Measurements from ENCODE around the gene NUP205.

Gene NUP205

DNA sequence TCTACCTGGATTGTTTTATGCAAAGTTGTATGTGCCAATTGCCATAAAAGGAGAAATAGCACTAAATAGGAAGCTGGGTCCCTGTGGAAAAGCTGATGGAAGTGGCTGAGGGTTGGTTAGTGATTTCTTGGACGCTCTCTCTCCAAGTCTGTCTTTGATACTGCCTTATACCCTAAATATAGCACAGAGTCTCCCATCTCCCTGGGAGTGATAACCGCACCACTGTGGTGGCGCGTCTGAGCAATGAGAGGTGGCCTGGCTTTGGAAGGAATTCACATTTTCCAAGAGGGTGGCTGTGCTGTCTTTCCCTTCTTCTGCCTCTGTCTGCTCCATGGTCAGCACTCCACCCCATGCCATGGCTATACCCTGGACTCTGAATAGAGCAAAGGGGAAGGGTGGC, 135.8 kb downstream of the NUP205 start:
- H3K36me3 ChIP-seq (ENCODE audit: control insufficient read depth in 2 of 2, insufficient read depth in 2 of 2, low read length in 2 of 2): peaks cover 2% of the 10 kb centered on the region in 2 donors
- H3K27me3 ChIP-seq (ENCODE audit: control insufficient read depth in 2 of 2, insufficient read depth in 2 of 2, low read length in 2 of 2): no peaks in the 10 kb centered on the region
- H3K9ac ChIP-seq (ENCODE audit: low read depth in 1 of 2, low read length in 2 of 2): no peak overlapping the region
- H3K27ac ChIP-seq (ENCODE audit: low read depth in 2 of 2, low read length in 2 of 2): no peak overlapping the region
- no peaks in the 10 kb centered on the region for H3K4me1 ChIP-seq (ENCODE audit: control insufficient read depth in 2 of 2, insufficient read depth in 2 of 2, low read length in 2 of 2)
- H3K9me3 ChIP-seq (ENCODE audit: control insufficient read depth in 2 of 2, low read length in 2 of 2): no peaks in the 10 kb centered on the region
- no peak overlapping the region for H3K4me3 ChIP-seq (ENCODE audit: low read length in 2 of 2)

- no peaks in the 10 kb centered on the region for H3K27me3 ChIP-seq (ENCODE audit: control insufficient read depth in 2 of 2, insufficient read depth in 2 of 2, low read length in 2 of 2)
- no peak overlapping the region for H3K9ac ChIP-seq (ENCODE audit: low read depth in 1 of 2, low read length in 2 of 2)
- no peaks in the 10 kb centered on the region for H3K9me3 ChIP-seq (ENCODE audit: control insufficient read depth in 2 of 2, low read length in 2 of 2)
- no peaks in the 10 kb centered on the region for H3K4me1 ChIP-seq (ENCODE audit: control insufficient read depth in 2 of 2, insufficient read depth in 2 of 2, low read length in 2 of 2)
- H3K36me3 ChIP-seq (ENCODE audit: control insufficient read depth in 2 of 2, insufficient read depth in 2 of 2, low read length in 2 of 2): peaks cover 0 to under 1% of the 10 kb centered on the region in 2 donors
- no peak overlapping the region for H3K4me3 ChIP-seq (ENCODE audit: low read length in 2 of 2)
- no peak overlapping the region for H3K27ac ChIP-seq (ENCODE audit: low read depth in 2 of 2, low read length in 2 of 2)
These were observed 139.7 kb downstream of the NUP205 start for GRCh38 chr7:135697276-135698049.
